ENCODE data around the gene AUTS2. TPM values are rescaled to one million over a fixed set of nuclear protein-coding genes. Genes with fewer than 3 reads are reported as not detected.

AUTS2 gene
- total and polyA plus RNA-seq, 2 experiments from 2014 or later: 32.0 to 91.0 TPM

- no peak for TF ChIP-seq ZNF462 (CRISPR knock-in tag; IDR thresholded peaks at IDR 0.05)
- no peak for TF ChIP-seq ZNF331 (CRISPR knock-in tag; IDR thresholded peaks at IDR 0.05; ENCODE audit: low read depth)
- TF ChIP-seq EZH2 (IDR thresholded peaks at IDR 0.05; ENCODE audit: low read depth, unreplicated experiment): no peak
- no peak for TF ChIP-seq STAT1 (IDR thresholded peaks at IDR 0.05; ENCODE audit: unreplicated experiment)
- TF ChIP-seq ETS1 (IDR thresholded peaks at IDR 0.05): no peak
- no peak for TF ChIP-seq CREB1 (CRISPR knock-in tag; IDR thresholded peaks at IDR 0.05; ENCODE audit: low read depth)
- no peak for TF ChIP-seq NANOG (IDR thresholded peaks at IDR 0.05; ENCODE audit: borderline replicate concordance)
- no peak for TF ChIP-seq EZH2phosphoT487 (IDR thresholded peaks at IDR 0.05; ENCODE audit: unreplicated experiment)
- no peak for TF ChIP-seq REST (IDR thresholded peaks at IDR 0.05; ENCODE audit: unreplicated experiment)
These were observed 1002.7 kb downstream of the AUTS2 start (continued) for GRCh38 chr7:70600993-70601392.

All from GM23338 (cell line).